Measurements from ENCODE around the gene PHLDB1. TPM values are rescaled to one million over a fixed set of nuclear protein-coding genes. Genes with fewer than 3 reads are reported as not detected.

The PHLDB1 gene
- total RNA-seq, 1 donor from 2014 or later = 71.8 TPM

DNA sequence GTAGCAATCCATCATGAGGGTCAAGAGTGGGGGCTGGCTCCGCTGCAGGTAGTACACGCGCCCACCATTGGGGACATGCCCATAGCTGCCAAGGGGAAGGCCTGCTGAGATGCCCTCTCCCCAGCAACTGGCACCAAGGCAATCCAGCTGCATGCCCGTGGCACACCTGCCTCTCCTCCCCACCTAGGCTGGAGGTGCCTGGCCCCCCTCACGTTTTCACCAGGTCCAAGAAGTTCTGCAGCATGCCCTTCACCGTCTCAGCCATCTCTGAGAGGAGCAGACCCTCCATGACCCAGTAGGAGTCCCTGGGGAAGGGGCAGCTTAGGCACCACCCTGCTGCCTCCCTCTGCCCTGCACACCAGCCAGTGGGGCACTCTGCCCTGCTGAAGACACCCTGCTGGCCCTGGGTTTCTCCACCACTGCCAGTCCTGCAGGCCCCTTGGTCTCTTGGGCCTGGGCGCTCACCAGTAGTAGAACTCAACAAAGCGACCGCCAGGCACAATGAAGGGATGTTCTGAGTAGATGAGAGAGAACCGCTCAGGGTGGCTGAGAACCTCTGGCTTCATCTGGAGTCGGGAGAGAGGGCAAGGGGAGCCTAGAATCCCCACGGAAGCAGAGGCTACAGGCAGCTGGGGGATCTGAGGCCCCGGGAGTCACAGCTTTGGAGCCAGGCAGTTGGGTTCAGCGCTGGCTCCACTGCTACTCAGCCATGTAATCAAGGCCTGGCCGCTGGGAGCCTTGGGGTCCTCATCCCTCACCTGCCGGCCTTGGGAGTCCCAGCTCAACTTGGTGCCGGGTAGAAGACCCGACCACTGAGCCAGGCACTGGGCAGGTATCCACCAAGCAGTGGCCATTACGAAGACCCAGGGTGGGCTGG, 54.2 kb downstream of the PHLDB1 start:
- TF ChIP-seq, protein P1, sequence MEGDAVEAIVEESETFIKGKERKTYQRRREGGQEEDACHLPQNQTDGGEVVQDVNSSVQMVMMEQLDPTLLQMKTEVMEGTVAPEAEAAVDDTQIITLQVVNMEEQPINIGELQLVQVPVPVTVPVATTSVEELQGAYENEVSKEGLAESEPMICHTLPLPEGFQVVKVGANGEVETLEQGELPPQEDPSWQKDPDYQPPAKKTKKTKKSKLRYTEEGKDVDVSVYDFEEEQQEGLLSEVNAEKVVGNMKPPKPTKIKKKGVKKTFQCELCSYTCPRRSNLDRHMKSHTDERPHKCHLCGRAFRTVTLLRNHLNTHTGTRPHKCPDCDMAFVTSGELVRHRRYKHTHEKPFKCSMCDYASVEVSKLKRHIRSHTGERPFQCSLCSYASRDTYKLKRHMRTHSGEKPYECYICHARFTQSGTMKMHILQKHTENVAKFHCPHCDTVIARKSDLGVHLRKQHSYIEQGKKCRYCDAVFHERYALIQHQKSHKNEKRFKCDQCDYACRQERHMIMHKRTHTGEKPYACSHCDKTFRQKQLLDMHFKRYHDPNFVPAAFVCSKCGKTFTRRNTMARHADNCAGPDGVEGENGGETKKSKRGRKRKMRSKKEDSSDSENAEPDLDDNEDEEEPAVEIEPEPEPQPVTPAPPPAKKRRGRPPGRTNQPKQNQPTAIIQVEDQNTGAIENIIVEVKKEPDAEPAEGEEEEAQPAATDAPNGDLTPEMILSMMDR (IDR thresholded peaks at IDR 0.05) = no peak
- Histone ChIP-seq H3K27ac (no peak overlapping the region), H3K27me3 (ENCODE audit: low read depth) (no peaks in the 10 kb centered on the region), H3K36me3 (peaks cover 8% of the 10 kb centered on the region), H3K9me3 (no peaks in the 10 kb centered on the region), H3K4me3 (no peak overlapping the region), H3K4me1 (peaks cover 14% of the 10 kb centered on the region)
- DNase-seq (no peak), ATAC-seq (no peak)
- intact Hi-C loops (cut with DNase I) = no loop called here

DNA sequence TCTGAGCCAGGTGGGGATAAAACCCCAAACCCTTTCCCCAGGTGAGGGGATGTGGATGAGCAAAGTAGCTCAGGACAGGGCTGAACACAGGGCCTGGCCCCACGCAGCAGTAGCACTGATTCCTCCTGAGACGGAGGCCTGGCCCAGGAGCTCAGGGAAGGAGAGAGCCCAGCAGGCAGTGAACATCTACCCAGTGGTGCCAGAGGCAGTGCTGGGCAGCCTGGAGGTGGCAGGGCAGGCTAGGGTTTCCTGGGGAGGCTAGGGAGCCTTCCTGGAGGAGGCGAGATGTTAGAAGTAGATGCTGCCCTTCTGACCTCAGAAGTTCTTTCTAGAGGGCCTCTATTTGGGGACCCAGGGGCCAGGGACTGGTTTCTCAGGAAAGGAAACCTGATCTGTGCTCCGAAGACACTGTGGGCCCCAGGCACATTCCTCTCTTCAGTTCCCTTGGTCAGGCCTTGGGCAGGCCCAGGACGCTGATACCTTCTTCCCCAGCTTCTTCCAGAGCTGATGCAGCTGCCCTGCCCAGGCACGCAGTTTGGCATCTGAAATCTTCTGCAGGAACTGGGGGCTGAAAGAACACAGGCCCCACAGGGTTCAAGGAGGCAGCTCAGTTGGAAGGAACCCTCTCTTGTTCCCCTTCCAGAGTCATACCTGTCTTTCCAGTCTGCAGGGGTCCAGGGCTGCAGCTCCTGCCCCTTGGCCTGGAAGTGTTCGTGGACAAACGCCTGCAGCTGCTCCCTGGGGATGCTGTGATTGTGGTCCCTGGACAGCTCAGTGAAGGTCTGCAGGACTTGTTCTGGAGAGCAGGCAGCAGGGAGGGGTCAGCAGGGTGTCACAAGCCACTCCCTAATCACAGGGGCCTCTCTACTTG, 55.2 kb downstream of the PHLDB1 start:
- intact Hi-C loops (cut with DNase I) = no loop called here
- DNase-seq = no peak

DNA sequence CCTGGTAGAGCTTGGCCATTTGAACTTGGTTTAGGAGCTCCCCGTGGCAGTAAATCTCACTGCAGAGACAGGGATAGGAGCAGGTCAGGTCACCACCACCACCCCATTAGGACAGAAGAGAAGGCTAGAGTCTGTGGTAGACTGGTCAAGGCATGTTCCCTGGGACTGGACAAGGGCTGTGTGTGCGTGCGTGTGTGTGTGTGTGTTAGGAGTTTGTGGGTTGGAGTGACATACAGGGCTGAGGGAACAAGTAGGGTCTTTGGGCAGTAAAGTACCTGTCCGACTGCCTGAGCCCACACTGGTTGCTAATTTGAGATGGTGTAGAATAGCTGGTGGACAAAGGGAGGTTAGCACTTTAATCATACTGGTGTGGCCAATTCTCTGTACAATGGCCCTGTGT, 56.0 kb downstream of the PHLDB1 start:
- Histone ChIP-seq H3K36me3 (no peaks in the 10 kb centered on the region), H3K4me1 (peaks cover 14% of the 10 kb centered on the region), H3K27me3 (ENCODE audit: low read depth) (no peaks in the 10 kb centered on the region), H3K27ac (no peak overlapping the region), H3K4me3 (no peak overlapping the region), H3K9me3 (no peaks in the 10 kb centered on the region)
- intact Hi-C loops (cut with DNase I) = no loop called here
- DNase-seq (no peak), ATAC-seq (no peak)
- TF ChIP-seq, protein P1 (IDR thresholded peaks at IDR 0.05) = no peak

More for the DNA sequence above, 55.2 kb downstream of the PHLDB1 start:
- H3K4me1 ChIP-seq = peaks cover 14% of the 10 kb centered on the region
- H3K4me3 ChIP-seq = no peak overlapping the region
- no peaks in the 10 kb centered on the region for H3K9me3 ChIP-seq
- ATAC-seq = no peak
- no peaks in the 10 kb centered on the region for H3K27me3 ChIP-seq (ENCODE audit: low read depth)
- H3K27ac ChIP-seq = no peak overlapping the region
- TF ChIP-seq, protein P1 (IDR thresholded peaks at IDR 0.05) = no peak
- no peaks in the 10 kb centered on the region for H3K36me3 ChIP-seq

DNA sequence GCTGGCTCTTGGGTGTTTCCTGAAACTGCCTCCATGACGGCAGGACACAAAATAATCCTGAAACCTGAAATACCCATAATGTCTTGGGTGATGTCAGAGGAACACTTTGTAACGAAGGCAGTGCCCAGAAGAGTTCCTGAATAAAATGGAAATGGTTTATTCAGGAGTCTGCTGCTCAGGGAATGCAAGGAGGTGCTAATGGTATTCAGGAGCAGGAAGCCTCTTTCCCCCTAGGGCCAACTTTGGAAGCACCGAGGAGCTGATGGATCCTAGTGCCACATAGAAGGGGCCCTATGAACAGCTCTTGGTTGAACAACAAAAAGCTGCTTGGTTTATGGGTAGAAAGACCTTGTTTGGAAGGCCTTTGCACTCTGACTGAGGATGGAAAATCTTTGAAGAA, 56.5 kb downstream of the PHLDB1 start:
- Histone ChIP-seq H3K27me3 (ENCODE audit: low read depth) (no peaks in the 10 kb centered on the region), H3K27ac (no peak overlapping the region), H3K4me3 (no peak overlapping the region), H3K36me3 (no peaks in the 10 kb centered on the region), H3K4me1 (peaks cover 11% of the 10 kb centered on the region), H3K9me3 (no peaks in the 10 kb centered on the region)
- DNase-seq (no peak), ATAC-seq (no peak)
- intact Hi-C loops (cut with DNase I) = no loop called here
- TF ChIP-seq, protein P1 (IDR thresholded peaks at IDR 0.05) = no peak

DNA sequence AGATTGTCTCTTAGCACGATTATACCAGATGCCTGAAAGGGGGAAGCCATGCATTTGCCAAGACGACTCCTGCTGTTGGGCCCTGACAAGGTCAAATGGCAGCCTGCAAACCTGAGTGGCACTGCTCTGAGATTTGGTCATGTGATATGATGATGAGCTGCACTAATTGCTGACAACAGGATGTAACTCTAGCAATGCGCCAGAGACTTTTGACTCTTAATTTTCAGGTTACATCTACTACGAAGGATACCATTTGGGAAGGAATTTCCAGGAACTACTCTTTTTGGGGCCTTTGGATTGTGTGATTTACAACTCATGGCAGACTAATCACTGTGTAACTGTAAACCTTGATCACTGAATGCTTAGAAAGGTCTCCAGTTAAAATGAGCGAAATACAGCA, 59.0 kb downstream of the PHLDB1 start:
- no peak overlapping the region for H3K4me3 ChIP-seq
- no peaks in the 10 kb centered on the region for H3K36me3 ChIP-seq
- no peak overlapping the region for H3K27ac ChIP-seq
- TF ChIP-seq, protein P1 (IDR thresholded peaks at IDR 0.05) = no peak
- DNase-seq (no peak), ATAC-seq (no peak)
- H3K27me3 ChIP-seq (ENCODE audit: low read depth) = no peaks in the 10 kb centered on the region
- no peaks in the 10 kb centered on the region for H3K4me1 ChIP-seq
- no peaks in the 10 kb centered on the region for H3K9me3 ChIP-seq
- intact Hi-C loops (cut with DNase I) = no loop called here

Data from lower lobe of right lung (tissue), 2 donors.